Inferior parietal cortex (tissue), 1 donor: ENCODE results near the gene SOCS7.

ENCODE experiments used
- DNase-seq: peaks from one replicate; pipeline ENCODE4 v3.0.0-alpha.2; 2016; ENCODE audit errors: extremely low spot score

Gene SOCS7

DNA sequence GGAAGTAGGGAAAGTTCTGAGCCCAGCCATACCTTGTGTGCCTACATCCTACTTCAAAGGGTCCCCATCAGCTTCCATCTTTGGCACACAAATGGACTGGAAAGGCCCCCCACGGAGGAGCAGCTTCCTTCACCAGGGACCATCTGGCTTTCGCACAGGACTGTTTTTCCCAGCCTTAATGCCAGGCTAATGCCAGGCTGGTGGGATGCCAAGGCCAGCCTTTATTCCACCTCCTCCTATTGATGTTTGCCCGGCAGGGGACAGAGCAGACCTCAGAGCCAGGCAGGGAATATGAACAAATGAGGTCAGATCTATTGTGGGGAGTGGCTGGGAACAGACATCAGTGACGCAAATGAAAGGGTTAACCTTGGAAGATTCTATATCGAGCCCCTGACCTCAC is 13.6 kb upstream of the SOCS7 start:
- no peak for DNase-seq

- no peak for DNase-seq
These were observed 13.1 kb upstream of the SOCS7 start for GRCh38 chr17:38338535-38338934.

DNA sequence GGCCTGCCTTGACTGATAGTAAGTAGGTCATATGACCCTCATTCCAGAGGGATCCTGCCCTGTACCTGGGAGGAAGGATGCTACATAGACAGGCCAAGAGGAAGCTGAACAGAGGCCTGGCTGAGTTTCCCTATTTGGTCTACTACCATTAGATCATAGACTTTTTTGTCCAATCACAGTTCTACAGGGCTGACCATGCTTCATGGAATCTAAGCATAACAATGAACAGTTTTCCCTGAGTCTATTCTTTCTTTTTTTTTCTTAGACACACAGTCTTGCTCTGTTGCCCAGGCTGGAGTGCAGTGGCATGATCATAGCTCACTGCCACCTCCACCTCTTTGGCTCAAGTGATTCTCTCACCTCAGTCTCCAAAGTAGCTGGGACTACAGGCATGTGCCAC is 11.8 kb upstream of the SOCS7 start:
- no peak for DNase-seq

DNA sequence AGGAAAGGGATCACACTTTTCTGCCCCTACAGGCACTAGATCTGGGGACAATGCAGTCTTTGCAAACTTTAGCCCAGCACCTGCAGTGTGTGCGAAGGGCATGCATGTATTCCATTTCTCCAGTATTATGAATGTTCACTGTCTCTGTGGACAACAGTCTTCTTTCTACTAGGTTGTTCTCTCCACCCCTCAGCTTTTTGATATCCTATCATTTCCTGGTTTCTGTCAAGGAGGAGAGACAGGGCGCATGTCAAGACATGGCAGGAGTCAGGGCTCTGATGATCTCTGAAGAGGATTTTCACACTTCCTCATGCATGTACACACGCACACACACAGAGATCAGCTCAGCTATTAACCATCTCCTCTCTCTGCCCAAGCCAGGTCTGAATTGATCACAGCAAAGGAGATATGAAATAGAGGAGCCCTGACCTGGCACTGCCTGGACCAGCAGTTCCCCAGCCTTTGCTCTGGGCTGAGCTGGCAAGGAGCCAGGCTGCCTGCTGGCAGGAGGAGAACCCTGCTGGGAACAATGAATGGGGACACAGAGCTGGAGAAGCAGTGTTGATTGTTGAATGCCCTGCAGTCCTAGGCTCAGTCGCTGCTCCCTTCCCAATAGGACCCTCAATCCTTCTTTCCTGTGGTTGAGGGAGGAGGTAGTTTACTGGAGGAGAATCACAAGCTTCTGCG is 10.5 kb upstream of the SOCS7 start:
- DNase-seq: peak; percentile 76

- no peak for DNase-seq
These were observed 8.6 kb upstream of the SOCS7 start for GRCh38 chr17:38342886-38343607.

GRCh38 chr17:38343608-38344419 is 7.8 kb upstream of the SOCS7 start, which contains the start of gene GPR179:
Gene GPR179, minus strand, starts transcription at chr17:38343956. Its CDS starts 167 bp downstream, at chr17:38343789.
- no peak for DNase-seq

- no peak for DNase-seq
These were observed 7.3 kb upstream of the SOCS7 start for GRCh38 chr17:38344420-38344745.

- DNase-seq: no peak
These were observed 5.9 kb upstream of the SOCS7 start for GRCh38 chr17:38345743-38346142.

DNA sequence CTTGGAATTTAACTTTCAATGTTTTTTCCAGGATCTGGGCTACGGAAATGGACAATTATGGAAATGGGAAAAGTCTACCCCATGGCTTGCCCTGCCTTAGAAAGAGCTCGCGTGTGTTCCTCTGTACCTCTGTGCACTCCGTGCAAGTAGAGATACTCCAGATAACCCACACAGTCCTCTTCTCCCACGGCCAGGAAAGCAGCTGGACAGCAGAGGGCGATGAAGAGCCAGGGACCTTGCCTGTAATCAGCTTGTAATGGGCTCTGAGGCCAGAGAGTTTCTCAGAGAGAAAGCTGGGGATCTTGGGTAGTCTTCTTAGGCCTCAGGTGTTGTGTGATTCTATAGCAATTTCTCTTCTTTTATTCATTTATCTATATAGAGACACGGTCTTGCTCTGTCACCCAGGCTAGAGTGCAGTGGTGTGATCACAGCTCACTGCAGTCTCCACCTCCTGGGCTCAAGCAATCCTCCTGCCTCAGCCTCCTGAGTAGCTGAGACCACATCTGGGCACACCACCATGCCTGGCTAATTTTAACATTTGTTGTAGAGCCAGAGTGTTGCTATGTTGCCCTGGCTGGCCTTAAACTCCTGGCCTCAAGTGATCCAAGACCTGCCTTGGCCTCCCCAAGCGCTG is 2.4 kb upstream of the SOCS7 start:
- peak; percentile 93 for DNase-seq

DNA sequence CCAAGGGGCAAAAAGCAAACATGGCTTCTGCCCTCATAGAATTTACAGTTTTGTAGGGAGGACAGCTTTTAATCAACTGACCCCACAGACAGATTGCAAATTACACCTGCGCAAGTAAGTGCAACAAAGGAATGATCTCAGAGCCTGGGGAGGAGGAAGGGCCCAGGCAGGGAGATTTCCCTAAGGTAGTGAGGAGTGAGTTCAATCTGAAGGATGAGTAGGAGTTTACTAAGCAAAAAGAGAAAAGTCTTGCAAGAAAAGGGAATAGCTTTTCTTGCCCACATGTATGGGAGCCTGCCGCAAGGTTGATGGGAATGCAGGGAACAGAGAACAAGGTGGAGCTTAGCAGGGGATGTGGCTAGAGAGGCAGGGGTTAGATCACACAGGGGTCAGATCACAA is 1.6 kb upstream of the SOCS7 start:
- no peak for DNase-seq

DNA sequence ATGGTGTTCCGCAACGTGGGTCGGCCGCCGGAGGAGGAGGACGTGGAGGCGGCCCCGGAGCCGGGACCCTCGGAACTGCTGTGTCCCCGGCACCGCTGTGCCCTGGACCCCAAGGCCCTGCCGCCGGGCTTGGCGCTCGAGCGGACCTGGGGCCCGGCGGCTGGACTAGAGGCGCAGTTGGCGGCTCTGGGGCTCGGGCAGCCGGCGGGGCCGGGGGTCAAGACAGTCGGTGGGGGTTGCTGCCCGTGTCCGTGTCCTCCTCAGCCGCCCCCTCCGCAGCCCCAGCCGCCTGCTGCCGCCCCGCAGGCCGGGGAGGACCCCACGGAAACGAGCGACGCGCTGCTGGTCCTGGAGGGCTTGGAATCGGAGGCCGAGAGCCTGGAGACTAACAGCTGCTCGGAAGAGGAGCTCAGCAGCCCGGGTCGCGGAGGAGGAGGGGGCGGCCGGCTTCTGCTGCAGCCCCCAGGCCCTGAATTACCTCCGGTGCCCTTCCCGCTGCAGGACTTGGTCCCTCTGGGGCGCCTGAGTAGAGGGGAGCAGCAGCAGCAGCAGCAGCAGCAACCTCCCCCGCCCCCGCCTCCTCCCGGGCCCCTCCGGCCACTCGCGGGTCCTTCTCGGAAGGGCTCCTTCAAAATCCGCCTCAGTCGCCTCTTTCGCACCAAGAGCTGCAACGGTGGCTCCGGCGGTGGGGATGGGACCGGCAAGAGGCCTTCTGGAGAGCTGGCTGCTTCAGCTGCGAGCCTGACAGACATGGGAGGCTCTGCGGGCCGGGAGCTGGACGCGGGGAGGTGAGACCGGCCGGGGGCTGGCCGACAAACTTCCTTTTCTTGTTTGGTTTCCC is 821 bp downstream of the SOCS7 start:
- no peak for DNase-seq

DNA sequence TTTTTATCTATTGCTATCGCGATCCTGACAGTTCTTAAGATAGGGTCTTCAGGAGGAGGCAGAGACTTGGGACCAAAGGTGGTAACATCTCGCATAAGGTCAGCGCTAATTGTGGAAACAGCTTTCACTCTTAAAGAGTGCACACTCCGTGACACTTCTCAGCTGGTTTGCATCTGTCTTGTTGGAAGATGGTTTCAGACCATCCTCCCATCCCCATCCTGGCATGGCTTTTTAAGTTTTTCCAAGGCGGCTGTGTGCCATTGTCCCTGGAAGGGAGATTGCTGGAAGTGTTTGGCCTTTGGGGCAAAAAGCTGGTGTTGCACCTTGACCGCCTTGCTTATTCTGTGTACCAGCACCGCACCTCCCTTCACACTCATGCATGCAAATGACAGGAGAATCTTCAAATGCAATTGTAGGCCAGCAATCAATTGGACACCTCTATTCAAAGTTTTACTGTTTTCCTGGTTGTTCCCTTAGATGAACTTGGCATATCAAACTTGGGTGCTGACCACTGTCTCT is 1.5 kb downstream of the SOCS7 start:
- no peak for DNase-seq

DNA sequence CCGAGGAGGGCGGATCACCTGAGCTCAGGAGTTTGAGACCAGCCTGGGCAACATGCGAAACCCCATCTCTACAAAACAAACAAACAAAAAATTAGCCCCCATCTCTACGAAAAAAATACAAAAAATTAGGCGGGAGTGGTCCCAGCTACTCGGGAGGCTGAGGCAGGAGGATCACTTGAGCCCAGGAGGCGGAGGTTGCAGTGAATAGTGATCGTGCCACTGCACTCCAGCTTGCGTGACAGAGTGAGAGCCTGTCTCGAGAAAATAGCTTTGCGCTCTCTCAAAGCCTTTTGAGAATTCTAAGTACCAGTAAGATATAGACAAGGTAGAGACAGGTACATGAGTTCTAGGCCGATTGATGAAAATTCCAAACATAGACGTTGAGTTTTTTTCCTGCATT is 2.0 kb downstream of the SOCS7 start:
- DNase-seq: no peak

GRCh38 chr17:38354466-38354865 is 2.8 kb downstream of the SOCS7 start:
- DNase-seq: peak; percentile 22

- DNase-seq: peak; percentile 17
These were observed 3.6 kb downstream of the SOCS7 start for GRCh38 chr17:38355251-38355650.

DNA sequence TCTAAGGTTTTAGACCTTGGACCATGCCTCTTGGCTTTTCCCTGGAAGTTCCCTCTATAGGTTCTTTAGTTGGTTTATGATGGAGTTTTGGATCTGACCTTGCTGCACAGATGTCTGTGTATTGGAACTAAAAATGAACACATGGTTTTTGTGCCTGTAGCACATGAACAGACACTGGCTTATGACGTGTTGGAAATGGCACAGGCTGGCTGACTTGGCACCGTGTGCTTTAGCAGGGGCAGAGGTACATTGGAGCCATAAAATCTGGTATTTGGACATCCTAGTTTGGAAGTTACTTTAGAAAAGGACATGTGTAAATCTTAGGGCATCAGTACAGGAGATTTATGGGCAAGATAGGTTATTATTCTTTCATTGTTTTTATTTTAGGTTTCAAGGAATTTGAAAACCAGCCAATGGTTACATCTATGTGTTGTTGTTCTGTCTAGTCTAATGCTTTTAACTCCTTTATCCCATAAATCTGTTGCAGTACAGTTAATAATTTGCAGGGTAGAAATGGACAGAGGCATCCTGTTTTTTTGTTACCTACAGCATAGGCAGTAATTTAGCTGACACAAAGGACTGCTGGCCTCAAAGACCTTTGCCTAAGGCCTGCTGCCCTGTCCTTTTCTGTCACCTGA is 6.0 kb downstream of the SOCS7 start:
- peak; percentile 35 for DNase-seq

DNA sequence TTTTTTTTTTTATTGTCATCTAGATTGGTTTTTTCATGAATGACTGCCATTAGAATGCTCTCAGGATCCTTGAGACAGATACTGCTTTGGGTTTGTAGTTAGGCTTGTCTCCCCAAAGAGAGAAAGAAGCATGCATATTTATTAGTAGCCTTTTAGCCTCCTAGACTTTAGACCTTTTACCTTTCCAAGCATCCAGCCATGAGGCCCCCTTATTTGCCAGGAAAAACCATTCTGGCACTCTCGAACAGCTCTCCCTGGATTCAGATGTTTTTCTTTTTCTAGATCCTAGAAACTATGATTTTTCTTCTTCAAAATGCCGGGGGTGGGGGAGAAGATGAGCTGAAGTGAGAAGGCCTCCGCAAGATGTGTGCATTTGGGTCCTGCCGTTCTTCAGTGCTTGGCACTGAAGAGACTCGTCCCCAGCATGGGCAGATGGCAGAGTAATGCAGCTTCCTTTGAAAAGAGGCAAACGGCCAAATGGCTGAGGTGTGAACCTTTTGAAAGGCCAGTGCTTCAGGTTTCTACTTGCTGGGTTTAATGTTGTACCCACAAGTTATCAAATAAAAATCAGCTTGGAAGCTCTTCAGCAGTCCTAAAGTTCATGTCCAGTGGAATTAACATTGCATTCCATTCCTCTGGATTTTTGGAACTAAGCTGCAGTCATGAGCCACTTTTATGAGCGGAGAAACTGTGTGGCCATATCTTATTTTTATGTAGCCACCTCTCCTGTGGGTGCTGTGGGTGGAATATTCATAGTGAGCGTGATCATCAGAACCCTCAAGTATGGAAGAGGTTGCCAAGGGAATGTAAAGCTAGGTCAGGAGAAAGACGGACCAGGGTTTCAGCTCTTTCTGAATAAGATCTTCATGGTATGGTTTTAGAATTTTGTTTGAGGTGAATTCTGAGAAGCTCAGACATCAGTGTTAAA is 7.2 kb downstream of the SOCS7 start:
- DNase-seq: peak; percentile 44

GRCh38 chr17:38361694-38362465 is 10.2 kb downstream of the SOCS7 start:
- DNase-seq: no peak

DNA sequence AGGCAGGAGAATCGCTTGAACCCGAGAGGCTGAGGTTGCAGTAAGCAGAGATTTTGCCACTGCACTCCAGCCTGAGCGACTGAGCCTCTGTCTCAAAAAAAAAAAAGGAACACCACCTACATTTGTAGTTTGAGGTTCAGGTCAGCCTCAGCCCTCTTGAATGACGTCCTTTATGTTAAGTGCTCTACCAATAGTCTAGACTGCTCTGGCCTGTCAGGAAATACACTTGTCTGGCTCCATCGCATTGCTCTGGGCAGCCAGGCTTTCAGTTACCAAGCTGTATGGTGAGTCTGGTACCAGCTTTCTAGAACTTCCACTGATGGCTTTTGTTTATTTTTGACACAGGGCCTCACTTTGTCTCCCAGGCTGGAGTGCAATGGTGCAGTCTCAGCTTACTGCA is 11.4 kb downstream of the SOCS7 start:
- no peak for DNase-seq
